ENCODE results near the gene RAB3A.

DNA sequence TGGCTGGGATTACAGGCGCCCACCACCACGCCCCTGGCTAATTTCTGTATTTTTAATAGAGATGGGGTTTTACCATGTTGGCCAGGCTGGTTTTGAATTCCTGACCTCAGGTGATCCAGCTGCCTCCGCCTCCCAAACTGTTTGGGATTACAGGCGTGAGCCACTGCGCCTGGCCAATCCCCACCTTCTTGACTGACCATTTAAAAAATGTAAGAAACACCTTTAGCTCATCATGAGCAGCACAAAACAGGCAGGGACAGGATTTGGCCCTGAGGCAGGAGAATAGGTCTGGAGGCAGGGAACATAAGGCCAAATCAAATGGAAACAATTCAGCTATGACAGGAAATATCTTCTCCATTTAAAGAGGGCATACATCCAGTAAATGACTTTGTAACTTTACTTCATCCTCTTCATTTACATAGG, 12.2 kb downstream of the RAB3A start:
- TF ChIP-seq, protein P1, sequence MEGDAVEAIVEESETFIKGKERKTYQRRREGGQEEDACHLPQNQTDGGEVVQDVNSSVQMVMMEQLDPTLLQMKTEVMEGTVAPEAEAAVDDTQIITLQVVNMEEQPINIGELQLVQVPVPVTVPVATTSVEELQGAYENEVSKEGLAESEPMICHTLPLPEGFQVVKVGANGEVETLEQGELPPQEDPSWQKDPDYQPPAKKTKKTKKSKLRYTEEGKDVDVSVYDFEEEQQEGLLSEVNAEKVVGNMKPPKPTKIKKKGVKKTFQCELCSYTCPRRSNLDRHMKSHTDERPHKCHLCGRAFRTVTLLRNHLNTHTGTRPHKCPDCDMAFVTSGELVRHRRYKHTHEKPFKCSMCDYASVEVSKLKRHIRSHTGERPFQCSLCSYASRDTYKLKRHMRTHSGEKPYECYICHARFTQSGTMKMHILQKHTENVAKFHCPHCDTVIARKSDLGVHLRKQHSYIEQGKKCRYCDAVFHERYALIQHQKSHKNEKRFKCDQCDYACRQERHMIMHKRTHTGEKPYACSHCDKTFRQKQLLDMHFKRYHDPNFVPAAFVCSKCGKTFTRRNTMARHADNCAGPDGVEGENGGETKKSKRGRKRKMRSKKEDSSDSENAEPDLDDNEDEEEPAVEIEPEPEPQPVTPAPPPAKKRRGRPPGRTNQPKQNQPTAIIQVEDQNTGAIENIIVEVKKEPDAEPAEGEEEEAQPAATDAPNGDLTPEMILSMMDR (conservative IDR thresholded peaks at IDR 0.05; ENCODE audit: low read length), result no peak; the same call in 1 of the 2 replicates
- TF ChIP-seq EZH2phosphoT487 (IDR thresholded peaks at IDR 0.05; ENCODE audit: borderline replicate concordance, low read depth, low read length), result no peak
